Prostate gland (tissue), 2 donors: ENCODE results near the gene DMBX1. TPM values are rescaled to one million over a fixed set of nuclear protein-coding genes. Genes with fewer than 3 reads are reported as not detected.

ENCODE experiments used
- DNase-seq: peaks from one replicate; pipeline ENCODE4 v3.0.0-alpha.2; 2019; ENCODE audit warnings: low spot score
- H3K27ac ChIP-seq, 2 donors: fragments of 200-600 bp; sonication (generic); 2 replicates each; pipeline ENCODE4 v1.5.1; 2017 to 2019
- H3K27me3 ChIP-seq: fragments of 200-600 bp; sonication (generic); replicated peaks from 2 replicates; pipeline ENCODE4 v1.5.1; 2019; ENCODE audit not compliant: insufficient read depth
- H3K36me3 ChIP-seq, 2 donors: fragments of 200-600 bp; sonication (generic); 1 replicate in 1 of 2; 2 replicates in 1 of 2; pipeline versions ENCODE4 v1.5.1 to v1.8.1; 2017 to 2019
- H3K4me1 ChIP-seq: fragments of 200-600 bp; sonication (generic); replicated peaks from 2 replicates; pipeline ENCODE4 v1.5.1; 2019
- H3K4me3 ChIP-seq, 2 donors: fragments of 200-600 bp; sonication (generic); 2 replicates each; pipeline ENCODE4 v1.5.1; 2017 to 2019
- H3K9me3 ChIP-seq: fragments of 200-600 bp; sonication (generic); 2 replicates; pipeline ENCODE4 v1.5.1; 2017
- CTCF ChIP-seq, 4 experiments: fragments of 200-600 bp in 2 of 4; fragments of 450-650 bp in 2 of 4; sonication (generic) in 2 of 4; IDR thresholded peaks; 1 replicate in 3 of 4; 2 replicates in 1 of 4; pipeline ENCODE4 v1.5.1; 2016 to 2019; ENCODE audit warnings: antibody characterized with exemption in 4 of 4, mild to moderate bottlenecking in 2 of 4, moderate library complexity in 2 of 4
- POLR2A ChIP-seq: fragments of 450-650 bp; IDR thresholded peaks from one replicate; pipeline ENCODE4 v1.6.1; 2016; ENCODE audit warnings: antibody characterized with exemption, mild to moderate bottlenecking
- POLR2AphosphoS5 ChIP-seq: sonication (generic); formaldehyde crosslinking; IDR thresholded peaks from one replicate; pipeline ENCODE4 v1.6.1; 2017; ENCODE audit warnings: antibody characterized with exemption
- WGBS: methylation state at CpG from one replicate; pipeline ENCODE4 v1.1.5; 2018; 5-methylcytosine and 5-hydroxymethylcytosine counted together
- intact Hi-C: fragments of 100-400 bp; cut with DNase I; formaldehyde crosslinking; loops from one replicate; pipeline ENCODE4 v1.14.2; 2022
- total RNA-seq, 2 donors: library from RNA; depleted of rRNA; stranded (reverse); fragments of >200 nt; gene quantifications; one replicate each; pipeline ENCODE4 v1.1.0, GENCODE V29; 2016

Gene DMBX1
- total RNA-seq, 2 donors from 2014 or later: not detected

- intact Hi-C loops: no loop called here
- no peak overlapping the region for H3K4me3 ChIP-seq
- WGBS: 65% methylated on average over 15 of the region's 19 CpGs
- TF ChIP-seq POLR2AphosphoS5: no peak
- no peak for TF ChIP-seq CTCF (IDR thresholded peaks at IDR 0.05)
- no peak for TF ChIP-seq POLR2A
- no peak overlapping the region for H3K27ac ChIP-seq
- DNase-seq: no peak
- H3K4me1 ChIP-seq: peaks cover 5% of the 10 kb centered on the region
- peaks cover 35% of the 10 kb centered on the region for H3K27me3 ChIP-seq
- no peaks in the 10 kb centered on the region for H3K9me3 ChIP-seq
- no peaks in the 10 kb centered on the region for H3K36me3 ChIP-seq
Observed at GRCh38 chr1:46493316-46494032, 3.8 kb downstream of the DMBX1 start.

- no peak for DNase-seq
- Histone ChIP-seq H3K9me3 (no peaks in the 10 kb centered on the region), H3K36me3 (no peaks in the 10 kb centered on the region), H3K27me3 (peaks cover 27% of the 10 kb centered on the region), H3K4me1 (peaks cover 2% of the 10 kb centered on the region), H3K27ac (no peak overlapping the region), H3K4me3 (no peak overlapping the region)
- 77% methylated on average over 1 of the region's 1 CpG for WGBS
- intact Hi-C loops: no loop called here
- no peak for TF ChIP-seq POLR2AphosphoS5
- no peak for TF ChIP-seq CTCF (IDR thresholded peaks at IDR 0.05)
- no peak for TF ChIP-seq POLR2A
Observed at GRCh38 chr1:46494910-46495309, 5.3 kb downstream of the DMBX1 start.

GRCh38 chr1:46495778-46496177 lies 6.1 kb downstream of the DMBX1 start:
- 88% methylated on average over 2 of the region's 2 CpGs for WGBS
- Histone ChIP-seq H3K27me3 (peaks cover 18% of the 10 kb centered on the region), H3K36me3 (no peaks in the 10 kb centered on the region), H3K4me3 (no peak overlapping the region), H3K9me3 (no peaks in the 10 kb centered on the region), H3K4me1 (no peaks in the 10 kb centered on the region), H3K27ac (no peak overlapping the region)
- DNase-seq: no peak
- intact Hi-C loops: no loop called here
- TF ChIP-seq POLR2AphosphoS5 (no peak), POLR2A (no peak), CTCF (IDR thresholded peaks at IDR 0.05) (no peak)

DNA sequence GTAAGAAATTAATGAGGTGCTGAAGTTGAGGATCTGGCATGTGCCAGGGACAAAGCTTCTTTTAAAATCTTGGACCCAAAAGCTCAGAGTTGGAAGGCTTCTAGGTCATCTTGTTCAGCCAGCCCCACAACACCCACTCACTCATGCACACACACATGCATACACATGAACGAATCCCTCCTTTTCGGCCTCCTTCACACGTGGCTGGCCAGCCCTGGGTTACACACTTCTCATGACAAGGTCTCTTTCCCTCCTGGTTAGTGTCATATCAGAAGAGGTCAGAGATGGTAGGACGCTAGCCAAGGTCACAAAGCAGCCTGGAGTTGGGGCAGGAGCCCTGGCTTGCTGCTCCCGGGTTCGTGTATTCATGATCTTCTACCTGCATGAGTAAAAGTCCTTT lies 6.9 kb downstream of the DMBX1 start:
- H3K36me3 ChIP-seq: no peaks in the 10 kb centered on the region
- no peak for DNase-seq
- no peak overlapping the region for H3K4me3 ChIP-seq
- H3K9me3 ChIP-seq: no peaks in the 10 kb centered on the region
- H3K27ac ChIP-seq: no peak overlapping the region
- no peaks in the 10 kb centered on the region for H3K4me1 ChIP-seq
- H3K27me3 ChIP-seq: peaks cover 11% of the 10 kb centered on the region
- no peak for TF ChIP-seq CTCF (IDR thresholded peaks at IDR 0.05)
- TF ChIP-seq POLR2AphosphoS5: no peak
- TF ChIP-seq POLR2A: no peak
- WGBS: 85% methylated on average over 6 of the region's 6 CpGs
- intact Hi-C loops: no loop called here

- intact Hi-C loops: no loop called here
- H3K4me1 ChIP-seq: no peaks in the 10 kb centered on the region
- WGBS: 92% methylated on average over 3 of the region's 3 CpGs
- no peak overlapping the region for H3K4me3 ChIP-seq
- H3K27me3 ChIP-seq: peaks cover 6% of the 10 kb centered on the region
- no peaks in the 10 kb centered on the region for H3K9me3 ChIP-seq
- TF ChIP-seq POLR2A (no peak), CTCF (IDR thresholded peaks at IDR 0.05) (no peak), POLR2AphosphoS5 (no peak)
- H3K36me3 ChIP-seq: no peaks in the 10 kb centered on the region
- no peak for DNase-seq
- H3K27ac ChIP-seq: no peak overlapping the region
Observed at GRCh38 chr1:46497020-46497419, 7.4 kb downstream of the DMBX1 start.
